ENCODE measurements around the gene AUP1. TPM values are rescaled to one million over a fixed set of nuclear protein-coding genes. Genes with fewer than 3 reads are reported as not detected.

The AUP1 gene
- polyA plus RNA-seq, 1 donor from 2014 or later, result 153 TPM

DNA sequence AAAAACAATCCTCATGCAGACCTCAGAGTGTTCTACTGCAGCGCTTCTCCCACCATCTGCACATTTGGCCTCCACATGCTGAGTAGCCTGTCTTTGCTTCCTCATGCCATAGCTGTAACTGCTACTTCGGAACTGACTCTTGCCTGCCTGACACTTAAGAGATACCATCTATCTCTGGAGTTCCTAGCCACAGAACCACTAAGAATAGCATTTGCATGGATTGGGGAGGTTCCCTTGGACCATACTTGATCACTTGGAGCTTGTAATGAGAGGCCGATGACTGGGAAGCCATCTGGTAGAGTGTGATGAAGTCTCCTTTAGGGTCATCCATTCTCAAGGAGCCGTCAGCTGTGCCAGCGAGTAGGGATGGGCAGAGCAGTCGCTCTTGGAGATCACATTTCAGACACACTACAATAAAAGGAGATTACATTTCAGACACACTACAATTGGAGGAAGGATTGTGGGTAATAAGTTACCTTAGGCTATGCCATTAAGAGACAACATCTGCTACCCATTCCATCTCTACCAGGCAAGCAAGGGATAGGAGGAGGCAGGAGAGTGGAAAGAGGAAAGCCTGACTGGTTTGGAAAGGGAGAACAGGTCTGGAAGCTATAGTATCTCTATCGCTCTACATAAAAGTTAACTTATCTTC, 46.8 kb upstream of the AUP1 start:
- Histone ChIP-seq H3K4me3 (ENCODE audit: low read length) (no peak overlapping the region), H3K4me2 (ENCODE audit: low read length) (no peak overlapping the region), H4K20me1 (ENCODE audit: insufficient read depth) (no peaks in the 10 kb centered on the region), H3F3A (ENCODE audit: insufficient read depth, low read length, poor library complexity, severe bottlenecking) (no peaks in the 10 kb centered on the region), H3K36me3 (ENCODE audit: insufficient read depth, low read length) (no peaks in the 10 kb centered on the region), H3K9me3 (ENCODE audit: low read length) (no peaks in the 10 kb centered on the region), H3K27ac (ENCODE audit: low read length) (no peak overlapping the region), H3K27me3 (ENCODE audit: insufficient read depth, low read depth, low read length) (no peaks in the 10 kb centered on the region), H3K79me2 (replicated peaks; ENCODE audit: insufficient read depth, low read length) (no peaks in the 10 kb centered on the region), H2AFZ (ENCODE audit: low read depth, low read length) (no peak overlapping the region), H3K9me2 (ENCODE audit: insufficient read depth, low read length) (no peaks in the 10 kb centered on the region), H3K9ac (ENCODE audit: low read length) (no peak overlapping the region)
- no peak for TF ChIP-seq POLR2AphosphoS5 (IDR thresholded peaks at IDR 0.05)
- no peak for TF ChIP-seq MXI1 (conservative IDR thresholded peaks at IDR 0.05; ENCODE audit: poor library complexity, severe bottlenecking)
- no peak for TF ChIP-seq EZH2 (IDR thresholded peaks at IDR 0.05; ENCODE audit: borderline replicate concordance, insufficient read depth, low read length, poor library complexity, severe bottlenecking)
- TF ChIP-seq RAD21 (conservative IDR thresholded peaks at IDR 0.05), result no peak
- TF ChIP-seq, protein P1, sequence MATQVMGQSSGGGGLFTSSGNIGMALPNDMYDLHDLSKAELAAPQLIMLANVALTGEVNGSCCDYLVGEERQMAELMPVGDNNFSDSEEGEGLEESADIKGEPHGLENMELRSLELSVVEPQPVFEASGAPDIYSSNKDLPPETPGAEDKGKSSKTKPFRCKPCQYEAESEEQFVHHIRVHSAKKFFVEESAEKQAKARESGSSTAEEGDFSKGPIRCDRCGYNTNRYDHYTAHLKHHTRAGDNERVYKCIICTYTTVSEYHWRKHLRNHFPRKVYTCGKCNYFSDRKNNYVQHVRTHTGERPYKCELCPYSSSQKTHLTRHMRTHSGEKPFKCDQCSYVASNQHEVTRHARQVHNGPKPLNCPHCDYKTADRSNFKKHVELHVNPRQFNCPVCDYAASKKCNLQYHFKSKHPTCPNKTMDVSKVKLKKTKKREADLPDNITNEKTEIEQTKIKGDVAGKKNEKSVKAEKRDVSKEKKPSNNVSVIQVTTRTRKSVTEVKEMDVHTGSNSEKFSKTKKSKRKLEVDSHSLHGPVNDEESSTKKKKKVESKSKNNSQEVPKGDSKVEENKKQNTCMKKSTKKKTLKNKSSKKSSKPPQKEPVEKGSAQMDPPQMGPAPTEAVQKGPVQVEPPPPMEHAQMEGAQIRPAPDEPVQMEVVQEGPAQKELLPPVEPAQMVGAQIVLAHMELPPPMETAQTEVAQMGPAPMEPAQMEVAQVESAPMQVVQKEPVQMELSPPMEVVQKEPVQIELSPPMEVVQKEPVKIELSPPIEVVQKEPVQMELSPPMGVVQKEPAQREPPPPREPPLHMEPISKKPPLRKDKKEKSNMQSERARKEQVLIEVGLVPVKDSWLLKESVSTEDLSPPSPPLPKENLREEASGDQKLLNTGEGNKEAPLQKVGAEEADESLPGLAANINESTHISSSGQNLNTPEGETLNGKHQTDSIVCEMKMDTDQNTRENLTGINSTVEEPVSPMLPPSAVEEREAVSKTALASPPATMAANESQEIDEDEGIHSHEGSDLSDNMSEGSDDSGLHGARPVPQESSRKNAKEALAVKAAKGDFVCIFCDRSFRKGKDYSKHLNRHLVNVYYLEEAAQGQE (IDR thresholded peaks at IDR 0.05; ENCODE audit: borderline replicate concordance), result no peak
- no peak for TF ChIP-seq EP300 (conservative IDR thresholded peaks at IDR 0.05; ENCODE audit: poor library complexity, severe bottlenecking)
- no peak for TF ChIP-seq TAF1 (IDR thresholded peaks at IDR 0.05; ENCODE audit: low read depth)
- TF ChIP-seq, protein P2, sequence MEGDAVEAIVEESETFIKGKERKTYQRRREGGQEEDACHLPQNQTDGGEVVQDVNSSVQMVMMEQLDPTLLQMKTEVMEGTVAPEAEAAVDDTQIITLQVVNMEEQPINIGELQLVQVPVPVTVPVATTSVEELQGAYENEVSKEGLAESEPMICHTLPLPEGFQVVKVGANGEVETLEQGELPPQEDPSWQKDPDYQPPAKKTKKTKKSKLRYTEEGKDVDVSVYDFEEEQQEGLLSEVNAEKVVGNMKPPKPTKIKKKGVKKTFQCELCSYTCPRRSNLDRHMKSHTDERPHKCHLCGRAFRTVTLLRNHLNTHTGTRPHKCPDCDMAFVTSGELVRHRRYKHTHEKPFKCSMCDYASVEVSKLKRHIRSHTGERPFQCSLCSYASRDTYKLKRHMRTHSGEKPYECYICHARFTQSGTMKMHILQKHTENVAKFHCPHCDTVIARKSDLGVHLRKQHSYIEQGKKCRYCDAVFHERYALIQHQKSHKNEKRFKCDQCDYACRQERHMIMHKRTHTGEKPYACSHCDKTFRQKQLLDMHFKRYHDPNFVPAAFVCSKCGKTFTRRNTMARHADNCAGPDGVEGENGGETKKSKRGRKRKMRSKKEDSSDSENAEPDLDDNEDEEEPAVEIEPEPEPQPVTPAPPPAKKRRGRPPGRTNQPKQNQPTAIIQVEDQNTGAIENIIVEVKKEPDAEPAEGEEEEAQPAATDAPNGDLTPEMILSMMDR (IDR thresholded peaks at IDR 0.05; ENCODE audit: poor library complexity, severe bottlenecking), result no peak
- TF ChIP-seq SMC3 (conservative IDR thresholded peaks at IDR 0.05; ENCODE audit: poor library complexity), result no peak

DNA sequence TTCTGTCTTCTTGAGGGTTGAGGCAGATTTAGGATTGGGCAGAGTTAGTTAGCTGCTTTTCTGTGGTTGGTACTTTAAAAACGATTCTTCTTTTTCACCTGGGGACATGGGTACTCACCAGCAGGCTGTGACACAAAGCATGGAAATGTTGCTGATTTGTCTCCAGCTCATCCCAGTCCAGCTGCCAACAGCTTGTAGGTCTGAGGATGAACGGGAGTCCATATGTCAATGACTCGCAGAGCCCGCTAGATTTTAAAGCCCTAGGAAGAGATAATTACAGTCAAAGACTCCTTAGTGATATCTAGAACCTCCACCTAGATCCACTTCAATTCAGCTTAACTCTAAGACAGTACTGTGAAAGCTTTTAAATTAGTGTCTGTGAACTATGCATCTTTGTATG, 45.8 kb upstream of the AUP1 start:
- H3K27ac ChIP-seq (ENCODE audit: low read length), result no peak overlapping the region
- no peak for TF ChIP-seq TAF1 (IDR thresholded peaks at IDR 0.05; ENCODE audit: low read depth)
- no peak for TF ChIP-seq EZH2 (IDR thresholded peaks at IDR 0.05; ENCODE audit: borderline replicate concordance, insufficient read depth, low read length, poor library complexity, severe bottlenecking)
- no peak for TF ChIP-seq POLR2AphosphoS5 (IDR thresholded peaks at IDR 0.05)
- TF ChIP-seq, protein P2 (IDR thresholded peaks at IDR 0.05; ENCODE audit: poor library complexity, severe bottlenecking), result no peak

More for the DNA sequence above, 45.8 kb upstream of the AUP1 start:
- Histone ChIP-seq H2AFZ (ENCODE audit: low read depth, low read length) (no peak overlapping the region), H3F3A (ENCODE audit: insufficient read depth, low read length, poor library complexity, severe bottlenecking) (no peaks in the 10 kb centered on the region), H3K9ac (ENCODE audit: low read length) (no peak overlapping the region), H3K36me3 (ENCODE audit: insufficient read depth, low read length) (no peaks in the 10 kb centered on the region), H3K4me2 (ENCODE audit: low read length) (no peak overlapping the region), H3K9me3 (ENCODE audit: low read length) (no peaks in the 10 kb centered on the region), H3K4me3 (ENCODE audit: low read length) (no peak overlapping the region), H3K27me3 (ENCODE audit: insufficient read depth, low read depth, low read length) (no peaks in the 10 kb centered on the region), H4K20me1 (ENCODE audit: insufficient read depth) (no peaks in the 10 kb centered on the region), H3K79me2 (replicated peaks; ENCODE audit: insufficient read depth, low read length) (no peaks in the 10 kb centered on the region), H3K9me2 (ENCODE audit: insufficient read depth, low read length) (no peaks in the 10 kb centered on the region)
